NCI-H2107 (cell line): ENCODE measurements around the gene POU2AF1.

Source experiments
- DNase-seq: peaks from one replicate; lab custom pipeline; 2025; lab: John Stamatoyannopoulos, UW

POU2AF1 gene

GRCh38 chr11:111319296-111319695 is 59.8 kb downstream of the POU2AF1 start:
- DNase-seq: no peak

GRCh38 chr11:111312076-111312475 is 67.0 kb downstream of the POU2AF1 start:
- no peak for DNase-seq

GRCh38 chr11:111310723-111311122 is 68.4 kb downstream of the POU2AF1 start:
- DNase-seq: no peak

GRCh38 chr11:111310088-111310487 is 69.0 kb downstream of the POU2AF1 start:
- DNase-seq: peak; percentile 84

- no peak for DNase-seq
Measured at GRCh38 chr11:111309215-111309915, 69.7 kb downstream of the POU2AF1 start.

- peak; percentile 55 for DNase-seq
Measured at GRCh38 chr11:111308140-111308539, 70.9 kb downstream of the POU2AF1 start.

GRCh38 chr11:111307472-111308108 is 71.5 kb downstream of the POU2AF1 start:
- DNase-seq: peak; percentile 52

- DNase-seq: no peak
Measured at GRCh38 chr11:111306321-111306720, 72.8 kb downstream of the POU2AF1 start.

GRCh38 chr11:111305876-111306275 is 73.2 kb downstream of the POU2AF1 start:
- no peak for DNase-seq

- DNase-seq: no peak
Measured at GRCh38 chr11:111305162-111305802, 73.8 kb downstream of the POU2AF1 start.

- DNase-seq: peak; percentile 38
Measured at GRCh38 chr11:111303461-111303860, 75.6 kb downstream of the POU2AF1 start.

- no peak for DNase-seq
Measured at GRCh38 chr11:111302298-111302697, 76.8 kb downstream of the POU2AF1 start.
